DND-41 (cell line): ENCODE measurements around the gene ZBTB18.

ENCODE experiments used
- ATAC-seq: fragments of 200-7000 bp; cut with Tn5 transposase; 3 replicates; pipeline ENCODE4 v1.9.1; 2021; ENCODE audit warnings: low read depth; ENCODE audit not compliant: insufficient read depth
- DNase-seq: peaks from one replicate; pipeline ENCODE4 v3.0.0-alpha.2; 2020
- H2AFZ ChIP-seq: 2 replicates; pipeline ENCODE4 v1.6.0; 2012; ENCODE audit warnings: low read depth, low read length
- H3K27ac ChIP-seq: 2 replicates; pipeline ENCODE4 v1.5.1; 2012; ENCODE audit warnings: low read length, inconsistent platforms
- H3K27me3 ChIP-seq: fragments of 200-600 bp; sonication (generic); 2 replicates; pipeline ENCODE4 v1.6.0; 2012; ENCODE audit warnings: low read length, mild to moderate bottlenecking, inconsistent platforms; ENCODE audit not compliant: insufficient read depth, poor library complexity
- H3K36me3 ChIP-seq: 2 replicates; pipeline ENCODE4 v1.5.1; 2012; ENCODE audit warnings: low read length, inconsistent platforms; ENCODE audit not compliant: insufficient read depth
- H3K4me1 ChIP-seq: 2 replicates; pipeline ENCODE4 v1.5.1; 2012; ENCODE audit warnings: mild to moderate bottlenecking, low read length; ENCODE audit not compliant: insufficient read depth
- H3K4me2 ChIP-seq: 2 replicates; pipeline ENCODE4 v1.6.0; 2012; ENCODE audit warnings: mild to moderate bottlenecking, moderate library complexity, low read length, inconsistent platforms; ENCODE audit not compliant: insufficient read depth
- H3K4me3 ChIP-seq, 2 experiments: fragments of 200-600 bp in 1 of 2; shearing (Covaris generic) in 1 of 2; 2 replicates each; pipeline ENCODE4 v1.5.1; 2012 to 2016; ENCODE audit warnings: inconsistent platforms in 2 of 2, low read length in 2 of 2, mild to moderate bottlenecking in 2 of 2, low read depth in 1 of 2, moderate library complexity in 1 of 2
- H3K79me2 ChIP-seq: 2 replicates; pipeline ENCODE4 v1.6.0; 2012; ENCODE audit warnings: low read length, inconsistent platforms; ENCODE audit not compliant: insufficient read depth
- H3K9ac ChIP-seq: 2 replicates; pipeline ENCODE4 v1.6.0; 2012; ENCODE audit warnings: low read depth, mild to moderate bottlenecking, inconsistent platforms, low read length, moderate library complexity
- H3K9me3 ChIP-seq: 2 replicates; pipeline ENCODE4 v1.5.1; 2012; ENCODE audit warnings: low read length, moderate library complexity, mild to moderate bottlenecking, inconsistent platforms; ENCODE audit not compliant: insufficient read depth, severe bottlenecking
- H4K20me1 ChIP-seq: 2 replicates; pipeline ENCODE4 v1.6.0; 2012; ENCODE audit warnings: low read length; ENCODE audit not compliant: insufficient read depth
- CTCF ChIP-seq: IDR thresholded peaks from 2 replicates; pipeline ENCODE4 v1.5.1; 2012; ENCODE audit warnings: borderline replicate concordance, low read length, moderate library complexity, mild to moderate bottlenecking; ENCODE audit not compliant: poor library complexity, severe bottlenecking; ENCODE audit errors: extremely low read depth
- EZH2 ChIP-seq: IDR thresholded peaks from 3 replicates; pipeline ENCODE4 v1.6.1; 2012; ENCODE audit warnings: borderline replicate concordance, low read depth, mild to moderate bottlenecking, moderate library complexity, low read length, inconsistent platforms; ENCODE audit not compliant: severe bottlenecking

The ZBTB18 gene

DNA sequence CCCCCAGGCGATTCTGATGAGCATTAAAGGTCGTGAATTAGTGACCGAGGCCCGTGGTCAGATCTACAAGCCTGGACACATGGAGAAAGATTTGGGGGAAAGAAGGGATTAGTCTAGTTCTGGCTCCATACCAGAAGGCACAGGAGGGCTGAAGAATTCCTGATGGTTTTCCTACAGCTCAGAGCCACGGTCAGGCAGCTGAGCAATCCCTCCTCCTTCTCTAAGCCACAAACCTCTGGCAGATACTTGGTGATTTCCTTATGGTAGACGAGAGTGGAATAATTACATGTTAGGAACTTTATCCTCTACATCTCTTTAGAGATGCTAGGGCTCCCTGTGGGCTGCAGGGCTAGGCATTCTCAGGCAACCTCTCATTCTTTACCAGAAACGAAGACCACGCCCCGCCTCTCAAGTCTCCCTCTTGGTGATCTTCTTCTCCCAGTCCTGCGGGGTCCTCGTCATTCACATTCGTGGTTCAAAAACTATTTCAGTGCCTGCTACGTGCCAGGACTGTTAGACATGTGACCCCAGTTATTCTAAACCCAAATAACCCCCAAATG, 20.5 kb upstream of the ZBTB18 start:
- DNase-seq: no peak
- H4K20me1 ChIP-seq: no peaks in the 10 kb centered on the region
- H3K4me3 ChIP-seq: no peak overlapping the region
- H3K36me3 ChIP-seq: no peaks in the 10 kb centered on the region
- H3K27ac ChIP-seq: no peak overlapping the region
- H3K27me3 ChIP-seq: no peaks in the 10 kb centered on the region
- no peak for TF ChIP-seq EZH2
- no peak for TF ChIP-seq CTCF
- H3K9ac ChIP-seq: no peak overlapping the region
- no peak overlapping the region for H3K4me2 ChIP-seq
- no peaks in the 10 kb centered on the region for H3K4me1 ChIP-seq
- H3K79me2 ChIP-seq: no peaks in the 10 kb centered on the region
- H2AFZ ChIP-seq: no peak overlapping the region
- H3K9me3 ChIP-seq: no peaks in the 10 kb centered on the region
- no peak for ATAC-seq

DNA sequence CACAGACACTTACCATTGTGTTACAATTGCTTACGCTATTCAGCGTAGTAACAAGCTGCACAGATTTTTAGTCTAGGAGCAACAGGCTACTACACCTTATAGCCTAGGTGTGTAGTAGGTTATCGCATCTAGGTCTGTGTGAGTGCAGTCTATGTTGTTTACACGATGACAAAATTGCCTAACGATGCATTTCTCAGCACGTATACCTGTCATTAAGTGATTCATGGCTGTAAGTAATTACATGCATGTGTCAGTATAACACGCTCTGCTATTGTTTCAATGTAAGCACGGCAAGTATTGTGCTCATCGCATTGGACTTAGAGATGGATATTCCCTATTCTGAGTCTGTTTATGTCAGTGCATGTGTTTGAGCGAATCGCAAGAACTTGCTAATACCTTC, 15.7 kb upstream of the ZBTB18 start:
- H3K4me1 ChIP-seq: no peaks in the 10 kb centered on the region
- no peak overlapping the region for H3K9ac ChIP-seq
- H3K27me3 ChIP-seq: no peaks in the 10 kb centered on the region
- TF ChIP-seq CTCF: no peak
- TF ChIP-seq EZH2: no peak
- DNase-seq: no peak
- H4K20me1 ChIP-seq: no peaks in the 10 kb centered on the region
- H3K36me3 ChIP-seq: no peaks in the 10 kb centered on the region
- H2AFZ ChIP-seq: no peak overlapping the region
- no peaks in the 10 kb centered on the region for H3K79me2 ChIP-seq
- no peak overlapping the region for H3K4me3 ChIP-seq
- no peaks in the 10 kb centered on the region for H3K9me3 ChIP-seq
- ATAC-seq: no peak
- no peak overlapping the region for H3K27ac ChIP-seq
- no peak overlapping the region for H3K4me2 ChIP-seq

GRCh38 chr1:244037252-244037651, 13.8 kb upstream of the ZBTB18 start:
- Histone ChIP-seq H3K4me1 (no peaks in the 10 kb centered on the region), H3K4me2 (no peak overlapping the region), H3K9me3 (no peaks in the 10 kb centered on the region), H3K27me3 (no peaks in the 10 kb centered on the region), H3K27ac (no peak overlapping the region), H3K4me3 (no peak overlapping the region), H4K20me1 (no peaks in the 10 kb centered on the region), H3K36me3 (no peaks in the 10 kb centered on the region), H3K9ac (no peak overlapping the region), H3K79me2 (no peaks in the 10 kb centered on the region), H2AFZ (no peak overlapping the region)
- no peak for ATAC-seq
- no peak for DNase-seq
- TF ChIP-seq EZH2 (no peak), CTCF (no peak)
